NB4 (cell line): ENCODE results near the gene ZBTB9.

Experiments used
- CTCF ChIP-seq: IDR thresholded peaks from one replicate; pipeline ENCODE4 v1.5.1; 2012; ENCODE audit warnings: low read depth, low read length
- MYC ChIP-seq: IDR thresholded peaks from 2 replicates; pipeline ENCODE4 v1.6.1; 2011; ENCODE audit warnings: low read depth, low read length
- POLR2A ChIP-seq: IDR thresholded peaks from 2 replicates; pipeline ENCODE4 v1.6.1; 2011; ENCODE audit warnings: mild to moderate bottlenecking; ENCODE audit not compliant: insufficient read length; ENCODE audit errors: extremely low read depth

- TF ChIP-seq CTCF: no peak
- no peak for TF ChIP-seq POLR2A
- TF ChIP-seq MYC: no peak
Observed at GRCh38 chr6:33481192-33481591, 26.8 kb downstream of the ZBTB9 start.
